CD4-positive, alpha-beta T cell (primary cell): Measurements from ENCODE around the gene SPHK1. TPM values are rescaled to one million over a fixed set of nuclear protein-coding genes. Genes with fewer than 3 reads are reported as not detected.

ENCODE experiments used
- ATAC-seq: fragments of 200-7000 bp; cut with Tn5 transposase; one replicate; pipeline ENCODE4 v1.10.0; 2022; ENCODE audit warnings: mild to moderate bottlenecking; ENCODE audit not compliant: poor library complexity
- CTCF ChIA-PET: fragments of 350-600 bp; sonication (Branson Sonifier 250); formaldehyde crosslinking; loops from one replicate; lab custom pipeline; 2021; ENCODE audit warnings: antibody characterized with exemption, inconsistent platforms; lab: Charles Lee
- POLR2A ChIA-PET: fragments of 350-600 bp; sonication (Branson Sonifier 250); formaldehyde crosslinking; loops from one replicate; lab custom pipeline; 2021; ENCODE audit warnings: antibody characterized with exemption, inconsistent platforms; lab: Charles Lee
- DNase-seq, 14 experiments: peaks; one replicate each; pipeline ENCODE4 v3.0.0-alpha.2; 2013 to 2020; ENCODE audit warnings: mixed read lengths in 2 of 14
- H3K27ac ChIP-seq, 2 donors: one replicate each; pipeline versions ENCODE4 v1.5.1 to v1.7.0; 2013; ENCODE audit warnings: low read length in 2 of 2, low read depth in 1 of 2, mild to moderate bottlenecking in 1 of 2
- H3K27me3 ChIP-seq, 2 experiments: 1 replicate in 1 of 2; 2 replicates in 1 of 2; pipeline versions ENCODE4 v1.6.1 to v1.7.0; 2013; ENCODE audit warnings: low read length in 2 of 2, control low read depth in 1 of 2, mild to moderate bottlenecking in 1 of 2, moderate library complexity in 1 of 2; ENCODE audit not compliant: insufficient read depth in 2 of 2, control insufficient read depth in 1 of 2
- H3K36me3 ChIP-seq: one replicate; pipeline ENCODE4 v1.6.1; 2013; ENCODE audit warnings: low read length, control low read depth; ENCODE audit not compliant: insufficient read depth
- H3K4me1 ChIP-seq: one replicate; pipeline ENCODE4 v1.6.1; 2013; ENCODE audit warnings: low read length, control low read depth; ENCODE audit not compliant: insufficient read depth
- H3K4me3 ChIP-seq: one replicate; pipeline ENCODE4 v1.5.1; 2013; ENCODE audit warnings: mild to moderate bottlenecking, low read length, moderate library complexity
- H3K9me3 ChIP-seq, 2 experiments: 1 replicate in 1 of 2; 2 replicates in 1 of 2; pipeline versions ENCODE4 v1.6.1 to v1.7.0; 2013; ENCODE audit warnings: low read length in 2 of 2, mild to moderate bottlenecking in 2 of 2, control low read depth in 1 of 2, moderate library complexity in 1 of 2; ENCODE audit not compliant: control insufficient read depth in 1 of 2, insufficient read depth in 1 of 2
- H3K27ac Mint-ChIP-seq: one replicate; pipeline ENCODE4 v1.8.0; 2020; ENCODE audit warnings: mixed read lengths
- H3K27me3 Mint-ChIP-seq: one replicate; pipeline ENCODE4 v1.8.0; 2021; ENCODE audit warnings: mixed read lengths
- H3K36me3 Mint-ChIP-seq: one replicate; pipeline ENCODE4 v1.8.0; 2021; ENCODE audit warnings: low read depth, mixed read lengths
- H3K4me1 Mint-ChIP-seq: one replicate; pipeline ENCODE4 v1.8.0; 2021; ENCODE audit warnings: low read depth, mixed read lengths
- H3K4me3 Mint-ChIP-seq: one replicate; pipeline ENCODE4 v1.8.0; 2020; ENCODE audit warnings: mild to moderate bottlenecking, mixed read lengths
- H3K9me3 Mint-ChIP-seq: one replicate; pipeline ENCODE4 v1.8.0; 2020; ENCODE audit warnings: mixed read lengths
- CTCF ChIP-seq: fragments of 200-600 bp; IDR thresholded peaks from one replicate; pipeline ENCODE4 v1.8.0; 2022; ENCODE audit warnings: antibody characterized with exemption, mild to moderate bottlenecking
- intact Hi-C, 2 experiments: fragments of 100-400 bp; cut with DNase I in 1 of 2; cut with micrococcal nuclease in 1 of 2; formaldehyde crosslinking; loops; one replicate each; pipeline versions ENCODE4 v1.15.1 to v1.9.0; 2023 to 2025; cut with DNase I, micrococcal nuclease
- total RNA-seq, 174 experiments: library from RNA in 2 of 174; stranded (reverse) in 2 of 174; gene quantifications; one replicate each; pipeline ENCODE4 v1.2.3 and lab custom pipeline; 2021 to 2026

The SPHK1 gene
- total RNA-seq, 2 experiments from 2014 or later: 0.45 to 1.1 TPM

- Histone ChIP-seq H3K4me3 (peak overlapping the region; percentile 62), H3K27me3 (peaks cover 4 to 7% of the 10 kb centered on the region in 2 experiments), H3K27ac (no peak overlapping the region), H3K4me1 (peaks cover 33% of the 10 kb centered on the region), H3K36me3 (no peaks in the 10 kb centered on the region), H3K9me3 (no peaks in the 10 kb centered on the region)
- DNase-seq (peak; percentile 22 to 72 (median 47)), ATAC-seq (peak; percentile 60)
- Mint-ChIP-seq H3K9me3 (no peaks in the 10 kb centered on the region), H3K27me3 (peaks cover 4% of the 10 kb centered on the region), H3K27ac (no peak overlapping the region), H3K36me3 (no peaks in the 10 kb centered on the region), H3K4me1 (peaks cover 6% of the 10 kb centered on the region), H3K4me3 (peak overlapping the region; percentile 92)
- intact Hi-C loops: loop anchor here in 1 of 2 experiments (10.0 kb wide), 1 partner anchor 398 kb away; no protein-coding TSS in a partner anchor
- TF ChIP-seq CTCF: no peak
- POLR2A ChIA-PET: interaction anchor here (0.7 to 4.8 kb wide), 6 partner anchors 16 to 403 kb away, joined by 3 to 37 read pairs (median 3); partner anchors contain the start of gene PRPSAP1
- CTCF ChIA-PET: interaction anchor here (3.6 kb wide), 1 partner anchor 15 kb away, joined by 31 read pairs; no protein-coding TSS in a partner anchor
Observed at GRCh38 chr17:76382803-76383545, 1.4 kb upstream of the SPHK1 start.

GRCh38 chr17:76383546-76384221 is 725 bp upstream of the SPHK1 start:
- ATAC-seq (peak; percentile 30), DNase-seq (peak in 13 of 14 experiments; percentile 14 to 70 (median 31))
- ChIA-PET POLR2A (interaction anchor here (0.8 to 4.8 kb wide), 8 partner anchors 15 to 404 kb away, joined by 3 to 37 read pairs (median 4); partner anchors contain the start of genes PRPSAP1 and RHBDF2), CTCF (interaction anchor here (3.6 kb wide), 1 partner anchor 14 kb away, joined by 31 read pairs; no protein-coding TSS in a partner anchor)
- intact Hi-C loops: loop anchor here (2.0 to 10.0 kb wide), 2 partner anchors 31 to 399 kb away; partner anchors contain the start of gene PRPSAP1 (in 1 of the 2)
- no peaks in the 10 kb centered on the region for H3K36me3 ChIP-seq
- TF ChIP-seq CTCF: no peak
- H3K4me1 ChIP-seq: peaks cover 33% of the 10 kb centered on the region
- H3K9me3 ChIP-seq: no peaks in the 10 kb centered on the region
- Mint-ChIP-seq H3K9me3 (no peaks in the 10 kb centered on the region), H3K27me3 (peaks cover 4% of the 10 kb centered on the region), H3K4me1 (peaks cover 6% of the 10 kb centered on the region), H3K27ac (no peak overlapping the region), H3K4me3 (peak overlapping the region; percentile 92), H3K36me3 (no peaks in the 10 kb centered on the region)
- H3K27ac ChIP-seq: no peak overlapping the region
- H3K4me3 ChIP-seq: peak overlapping the region; percentile 62
- H3K27me3 ChIP-seq: peaks cover 4 to 7% of the 10 kb centered on the region in 2 experiments
